GOT3 (cell line): ENCODE measurements around the gene CFAP77.

Source experiments
- DNase-seq: peaks from one replicate; lab custom pipeline; 2025; ENCODE audit warnings: mixed read lengths; lab: John Stamatoyannopoulos, UW

Gene CFAP77

DNA sequence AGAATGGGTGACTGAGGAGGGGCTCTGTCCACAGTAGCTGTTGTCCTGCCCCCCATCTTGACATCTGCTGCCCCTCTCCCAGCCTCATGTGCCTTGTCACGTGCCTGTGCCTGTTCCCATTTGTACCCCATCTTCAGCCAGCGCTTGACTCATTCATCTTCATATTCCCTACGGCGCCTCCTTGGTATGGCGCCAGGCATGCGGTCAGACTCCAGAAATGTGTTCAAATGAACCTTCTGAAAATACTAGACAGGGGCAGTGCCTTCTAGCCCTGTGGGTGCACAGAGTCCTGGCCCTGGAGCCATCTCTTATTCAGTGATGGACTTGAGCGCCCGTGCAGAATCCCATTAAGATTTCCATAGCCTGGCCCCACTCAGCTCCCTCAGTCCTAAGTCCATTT lies 46.2 kb downstream of the CFAP77 start:
- no peak for DNase-seq

DNA sequence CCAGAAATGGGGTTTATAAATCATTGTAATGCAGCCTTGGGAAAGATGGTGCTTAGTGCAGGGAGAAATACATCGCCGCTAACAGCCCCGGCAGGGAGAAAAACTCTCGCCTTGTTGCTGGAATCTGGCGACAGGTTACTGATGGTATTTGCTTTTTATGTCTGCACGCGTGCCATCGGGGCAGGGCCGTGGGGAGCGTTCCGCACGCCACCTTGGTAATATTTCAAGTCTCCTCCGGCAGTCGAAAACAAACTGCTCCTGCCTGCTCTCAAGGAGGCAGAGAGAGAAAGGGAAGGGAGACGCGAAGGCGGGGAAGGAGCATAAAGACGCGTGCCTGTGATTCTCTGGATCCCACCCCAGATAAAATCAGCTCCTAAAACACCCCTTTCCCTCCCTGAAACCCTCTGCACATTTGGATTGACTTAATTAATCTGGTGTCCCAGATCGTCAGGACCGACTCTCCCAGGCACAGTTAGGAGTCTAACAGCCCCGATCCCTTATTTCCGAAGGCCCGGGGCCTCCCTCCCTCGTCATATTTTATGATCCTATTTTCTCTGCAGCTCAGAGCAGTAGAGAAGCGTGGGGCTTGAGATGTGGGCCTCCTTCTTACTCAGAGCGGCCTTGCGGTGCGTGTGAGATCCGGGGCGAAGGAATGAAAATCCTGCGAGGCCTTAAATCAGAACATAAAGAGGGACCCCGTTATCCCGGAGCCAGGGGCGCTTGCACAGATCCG lies 47.7 kb downstream of the CFAP77 start:
- no peak for DNase-seq

GRCh38 chr9:132458432-132458831 lies 48.4 kb downstream of the CFAP77 start:
- no peak for DNase-seq

DNA sequence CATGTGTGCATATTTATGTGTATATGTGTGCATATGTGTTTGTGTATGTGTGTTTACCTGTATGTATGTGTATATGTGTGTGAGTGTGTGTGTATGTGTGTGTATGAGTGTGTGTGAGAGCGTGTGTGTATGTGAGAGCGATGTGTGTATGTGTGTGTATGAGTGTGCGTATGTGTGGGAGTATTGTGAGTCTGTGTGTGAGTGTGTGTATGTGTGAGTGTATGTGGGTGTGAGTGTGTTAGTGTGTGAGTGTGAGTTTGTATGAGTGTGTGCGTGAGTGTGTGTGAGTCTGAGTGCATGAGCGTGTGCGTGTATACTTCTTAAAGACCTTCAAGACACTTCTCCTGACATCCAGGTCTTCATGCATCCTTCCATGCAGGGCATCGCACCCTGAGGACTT lies 49.6 kb downstream of the CFAP77 start:
- DNase-seq: no peak

DNA sequence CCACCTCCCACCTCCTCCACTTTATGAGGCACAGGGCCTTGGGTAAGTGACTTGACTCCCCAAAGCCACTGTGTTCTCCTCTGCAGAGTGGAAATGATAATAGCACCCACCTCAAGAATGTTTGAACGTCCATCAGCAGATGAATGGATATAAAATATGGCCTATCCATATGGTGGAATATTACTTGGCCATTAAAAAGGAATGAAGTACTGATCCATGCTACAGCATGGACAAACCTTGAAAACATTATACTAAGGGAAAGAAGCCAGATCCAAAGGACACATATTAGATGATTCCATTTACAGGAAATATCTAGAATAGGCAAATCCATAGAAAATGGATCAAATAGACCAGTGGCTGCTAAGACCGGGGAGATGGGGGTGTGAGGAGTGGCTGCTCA lies 50.2 kb downstream of the CFAP77 start:
- DNase-seq: no peak

- no peak for DNase-seq
Observed at GRCh38 chr9:132461281-132461896, 51.4 kb downstream of the CFAP77 start.

- no peak for DNase-seq
Observed at GRCh38 chr9:132461971-132462370, 52.0 kb downstream of the CFAP77 start.

GRCh38 chr9:132464547-132464946 lies 54.5 kb downstream of the CFAP77 start:
- DNase-seq: no peak

DNA sequence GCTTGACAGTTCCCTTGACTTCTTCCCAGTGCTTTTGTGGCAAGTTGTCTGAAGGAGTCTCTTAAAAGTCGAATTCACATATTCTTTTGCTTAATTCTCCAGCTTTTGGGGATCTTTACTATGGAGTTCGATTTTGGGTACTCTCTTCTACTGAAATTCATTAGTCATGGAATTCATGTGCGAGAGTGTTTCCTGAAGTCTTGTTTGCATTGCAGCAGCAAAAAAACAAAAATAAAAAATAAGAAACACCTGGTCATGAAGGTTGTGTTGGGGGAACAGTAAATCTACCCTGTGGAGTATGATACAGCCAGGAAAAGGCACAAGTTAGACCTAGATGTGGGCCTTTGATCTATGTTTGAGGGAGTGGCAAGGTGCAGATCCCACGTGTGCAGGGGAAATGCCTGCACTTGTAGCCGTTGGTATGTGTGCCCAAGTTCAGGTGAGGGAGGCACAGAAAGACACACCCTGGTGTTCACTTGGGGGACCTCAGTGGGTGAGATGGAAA lies 55.2 kb downstream of the CFAP77 start:
- no peak for DNase-seq

GRCh38 chr9:132472199-132472598 lies 62.2 kb downstream of the CFAP77 start:
- DNase-seq: no peak

DNA sequence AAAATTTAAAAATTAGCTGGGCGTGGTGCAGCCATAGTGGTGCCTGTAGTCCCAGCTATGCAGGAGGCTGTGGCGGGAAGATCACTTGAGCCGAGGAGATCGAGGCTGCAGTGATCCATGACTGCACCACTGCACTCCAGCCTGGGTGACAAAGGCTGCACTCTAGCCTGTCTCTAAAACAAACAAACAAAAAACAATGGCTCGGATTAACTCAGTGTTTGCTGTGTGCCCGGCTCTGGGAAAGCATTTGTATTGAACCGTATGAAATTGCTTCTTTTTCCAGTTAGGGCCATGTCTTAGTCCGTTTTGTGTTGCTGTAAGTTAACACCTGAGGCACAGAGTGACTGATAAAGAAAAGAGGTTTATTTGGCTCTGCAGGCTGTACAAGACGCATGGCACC lies 62.6 kb downstream of the CFAP77 start:
- no peak for DNase-seq

DNA sequence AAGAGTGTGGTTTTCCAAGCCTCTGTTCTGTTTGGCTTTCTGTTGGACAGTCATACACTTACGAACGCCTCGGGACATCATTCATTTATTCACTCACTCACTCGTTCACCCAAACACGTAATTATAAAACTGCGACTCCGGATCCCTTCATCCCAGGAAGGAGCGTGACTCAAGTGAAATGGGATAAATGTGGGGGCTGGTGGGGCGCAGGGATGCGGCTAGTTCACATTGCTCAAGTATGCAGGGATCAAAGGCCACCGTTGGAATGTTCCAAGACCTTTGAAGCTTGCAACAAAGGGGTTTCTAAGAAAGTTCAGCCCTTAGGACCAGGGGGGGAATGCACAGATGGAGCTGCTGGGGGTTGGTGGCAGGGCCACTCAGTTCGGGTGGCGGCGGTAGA lies 64.2 kb downstream of the CFAP77 start:
- DNase-seq: no peak

DNA sequence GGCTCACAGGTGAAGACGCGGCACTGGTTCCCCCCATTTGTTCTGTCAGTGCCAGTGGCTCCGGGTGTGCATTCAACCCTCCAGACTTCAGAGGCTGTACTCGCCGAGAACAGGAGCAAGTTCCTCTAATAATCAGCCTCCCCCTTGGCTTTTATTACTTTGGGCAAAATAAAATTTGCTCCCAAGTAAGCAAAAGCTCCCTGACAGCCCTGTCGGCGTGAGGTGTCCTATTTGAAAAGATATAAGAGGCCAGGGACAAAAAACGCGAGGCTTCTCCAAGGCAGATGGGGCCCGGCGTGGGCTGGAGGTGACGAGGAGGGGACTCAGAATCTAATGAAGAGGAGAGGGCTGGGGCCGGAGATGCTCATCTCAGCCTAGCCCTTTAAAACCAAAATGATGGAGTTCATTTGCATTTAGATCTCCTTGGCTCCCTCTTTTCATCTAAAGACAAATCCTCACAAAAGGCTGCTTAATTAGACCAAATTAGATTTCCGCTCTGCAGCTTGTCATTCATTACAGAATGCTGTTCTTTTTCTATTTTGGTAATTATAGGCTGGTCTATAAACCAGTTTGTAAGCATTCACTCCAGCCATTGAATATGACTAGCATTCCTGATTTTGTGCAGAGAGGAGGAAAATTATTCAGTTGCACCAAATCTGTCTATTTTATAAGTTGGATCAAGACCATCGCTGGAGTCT lies 68.5 kb downstream of the CFAP77 start:
- DNase-seq: no peak

GRCh38 chr9:132479733-132480132 lies 69.7 kb downstream of the CFAP77 start:
- no peak for DNase-seq

GRCh38 chr9:132481053-132481849 lies 71.2 kb downstream of the CFAP77 start:
- no peak for DNase-seq

DNA sequence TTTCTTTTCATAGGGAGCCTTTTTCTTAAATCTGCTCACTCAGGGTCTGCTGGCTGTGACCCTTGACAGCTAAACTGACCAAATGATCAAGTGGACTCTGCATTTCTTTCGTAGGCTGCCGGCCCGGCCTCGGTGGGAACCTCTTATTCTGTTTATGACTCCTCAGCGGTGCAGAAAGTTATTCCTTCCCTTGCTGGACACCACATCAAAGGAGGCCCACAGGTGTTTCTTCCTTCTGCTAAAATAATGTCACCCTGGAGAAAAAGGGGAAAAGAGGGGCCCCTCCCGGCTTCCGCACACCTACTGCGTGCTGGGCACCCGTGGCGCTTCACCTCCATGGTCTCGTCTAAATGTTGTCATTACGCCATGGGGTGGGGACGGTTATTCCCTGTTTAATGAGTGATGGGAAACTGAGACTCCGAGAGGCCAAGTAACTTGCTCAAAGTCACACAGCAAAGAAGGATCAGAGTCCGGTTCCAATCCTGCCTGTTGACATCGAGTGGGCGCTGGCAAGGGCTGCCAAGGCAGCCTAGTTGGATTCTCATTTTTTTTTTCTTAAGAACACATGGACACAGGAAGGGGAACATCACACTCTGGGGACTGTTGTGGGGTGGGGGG lies 72.3 kb downstream of the CFAP77 start:
- no peak for DNase-seq

DNA sequence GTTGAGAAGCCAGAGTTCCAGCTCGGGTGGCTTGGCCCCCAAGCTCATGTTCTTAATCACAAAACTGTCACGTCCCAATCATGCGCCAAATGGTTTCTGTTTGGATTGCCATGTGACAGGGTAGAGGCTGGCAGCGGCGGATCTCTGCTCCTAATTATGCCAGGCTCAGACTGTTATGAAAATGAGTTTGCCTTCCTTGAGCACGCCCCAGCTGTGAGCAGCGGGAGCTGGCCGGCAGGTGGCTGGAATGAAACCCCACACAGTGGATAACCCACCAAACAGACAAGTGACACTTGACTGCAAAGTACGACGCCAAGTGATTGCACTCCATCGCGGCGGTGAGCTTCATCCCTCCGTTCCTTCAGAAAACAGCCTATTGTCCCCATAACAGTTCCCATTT lies 75.4 kb downstream of the CFAP77 start:
- no peak for DNase-seq

DNA sequence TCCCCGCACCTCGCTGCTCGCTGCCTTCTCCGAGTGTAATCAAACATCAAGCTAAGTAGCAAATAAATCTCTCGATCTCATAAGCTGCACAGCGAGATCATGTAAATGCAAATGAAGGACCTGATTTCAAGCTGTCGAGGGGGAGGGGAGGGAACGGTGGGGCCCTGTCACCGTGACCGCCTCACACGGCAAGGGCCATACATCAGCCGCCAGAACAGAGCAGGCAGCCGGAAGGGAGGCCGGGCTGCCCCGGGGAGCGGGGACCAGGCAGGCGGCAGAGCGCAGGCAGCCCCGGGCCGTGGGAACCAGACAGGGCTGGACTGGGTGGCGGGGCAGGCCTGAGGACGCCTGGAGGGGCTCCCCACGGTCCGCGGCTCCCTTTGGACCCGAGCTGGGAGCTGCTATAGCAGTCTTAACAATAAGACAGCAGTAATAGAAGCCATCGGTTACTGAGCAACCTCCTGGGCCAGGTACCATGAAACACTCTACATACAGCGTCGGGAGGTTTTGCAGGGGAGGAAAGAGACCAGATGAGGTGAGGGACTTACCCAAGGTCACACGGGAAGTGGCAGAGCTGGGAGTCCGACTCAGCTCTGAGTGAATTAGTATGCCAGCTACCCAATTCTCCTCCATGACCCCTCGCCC lies 76.8 kb downstream of the CFAP77 start:
- no peak for DNase-seq

DNA sequence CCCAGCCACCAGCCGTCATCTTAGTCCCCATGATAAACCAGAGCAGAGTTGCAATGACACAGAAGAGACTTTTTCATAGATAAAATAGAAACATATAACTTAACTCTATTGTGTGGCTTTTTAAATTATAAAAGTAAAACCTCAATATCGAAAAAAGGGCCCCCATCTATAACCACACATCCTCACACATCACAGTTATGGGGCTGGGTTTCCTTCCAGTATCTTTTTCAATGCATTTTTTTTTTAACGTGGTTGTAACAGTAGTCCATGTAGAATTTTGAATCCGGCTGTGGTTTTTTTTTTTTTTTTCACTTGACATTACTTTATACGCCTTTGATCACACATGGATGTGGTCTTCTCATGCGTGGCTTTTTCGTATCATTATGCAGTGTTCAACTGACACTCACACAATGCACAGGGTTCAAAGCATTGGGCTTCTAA lies 77.4 kb downstream of the CFAP77 start:
- DNase-seq: no peak

GRCh38 chr9:132487980-132488535 lies 78.0 kb downstream of the CFAP77 start:
- no peak for DNase-seq

GRCh38 chr9:132488626-132489025 lies 78.6 kb downstream of the CFAP77 start:
- no peak for DNase-seq
